SW 1271 (cell line): ENCODE results near the gene CNN1.
A peak's percentile ranks its signal among the peaks of the same experiment; 100 is the strongest.

Experiments
- DNase-seq, 2 experiments: peaks; one replicate each; lab custom pipeline; 2025; lab: John Stamatoyannopoulos, UW

CNN1 gene

GRCh38 chr19:11534538-11534937, 4.1 kb upstream of the CNN1 start:
- DNase-seq: no peak

- DNase-seq: no peak
Measured at GRCh38 chr19:11534948-11535347, 3.7 kb upstream of the CNN1 start.

GRCh38 chr19:11535792-11536595, 2.7 kb upstream of the CNN1 start:
- peak; percentile 44 to 68 for DNase-seq

GRCh38 chr19:11539495-11540365, 1.1 kb downstream of the CNN1 start:
- no peak for DNase-seq

GRCh38 chr19:11540645-11541044, 2.0 kb downstream of the CNN1 start:
- DNase-seq: no peak

- DNase-seq: no peak
Measured at GRCh38 chr19:11541238-11541637, 2.6 kb downstream of the CNN1 start.

- DNase-seq: no peak
Measured at GRCh38 chr19:11547929-11548700, 9.5 kb downstream of the CNN1 start.

GRCh38 chr19:11549386-11549953, 10.8 kb downstream of the CNN1 start:
- DNase-seq: no peak

- no peak for DNase-seq
Measured at GRCh38 chr19:11550265-11550664, 11.6 kb downstream of the CNN1 start.

- peak in 1 of 2 experiments; percentile 25 for DNase-seq
Measured at GRCh38 chr19:11551603-11552235, 13.1 kb downstream of the CNN1 start.

- DNase-seq: no peak
Measured at GRCh38 chr19:11552666-11553372, 14.2 kb downstream of the CNN1 start.

- DNase-seq: no peak
Measured at GRCh38 chr19:11554160-11554559, 15.5 kb downstream of the CNN1 start.

GRCh38 chr19:11555246-11555645, 16.6 kb downstream of the CNN1 start:
- DNase-seq: no peak

- DNase-seq: no peak
Measured at GRCh38 chr19:11556634-11557420, 18.2 kb downstream of the CNN1 start.

GRCh38 chr19:11558881-11559828, 20.5 kb downstream of the CNN1 start, which contains the start of gene ELOF1:
Gene ELOF1 (minus strand): TSS chr19:11559230. CDS start chr19:11554347, 4,883 bp downstream.
- DNase-seq: peak; percentile 96 to 97

GRCh38 chr19:11560404-11561051, 21.9 kb downstream of the CNN1 start:
- DNase-seq: peak; percentile 44 to 63

- no peak for DNase-seq
Measured at GRCh38 chr19:11563532-11563931, 24.9 kb downstream of the CNN1 start.
